Inflammatory macrophage treated with lipopolysaccharide for 4 hours (primary cell): ENCODE measurements around the gene FGFBP2.
A peak's percentile ranks its signal among the peaks of the same experiment; 100 is the strongest.

ENCODE experiments used
- DNase-seq: peaks from one replicate; pipeline ENCODE4 v3.0.0-alpha.2; 2020

The FGFBP2 gene

GRCh38 chr4:15965325-15965724 lies 2.4 kb upstream of the FGFBP2 start:
- peak; percentile 21 for DNase-seq

DNA sequence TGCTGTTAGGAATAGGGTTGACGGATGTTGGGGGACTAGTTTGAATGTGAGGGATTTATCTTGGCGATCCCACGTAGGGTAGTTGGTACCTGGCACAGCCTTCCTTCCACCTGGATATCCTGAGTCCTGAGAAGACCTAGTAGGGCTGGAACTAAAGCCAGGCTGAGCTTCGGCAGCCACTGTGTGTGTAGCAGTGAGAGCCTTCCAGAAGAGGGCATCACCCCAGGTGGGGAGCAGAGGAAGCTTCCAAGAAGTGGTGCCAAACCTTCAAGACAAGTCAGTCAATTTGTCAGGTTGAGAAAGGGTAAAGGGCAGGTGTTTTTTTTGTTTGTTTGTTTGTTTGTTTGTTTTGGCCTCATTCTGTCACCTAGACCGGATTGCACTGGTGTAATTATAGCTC lies 1.2 kb upstream of the FGFBP2 start:
- DNase-seq: no peak

- peak; percentile 73 for DNase-seq
Observed at GRCh38 chr4:15963576-15963975, 601 bp upstream of the FGFBP2 start.

GRCh38 chr4:15961781-15962510 lies 1.0 kb downstream of the FGFBP2 start:
- peak; percentile 8 for DNase-seq

- no peak for DNase-seq
Observed at GRCh38 chr4:15958562-15958961, 4.4 kb downstream of the FGFBP2 start.

DNA sequence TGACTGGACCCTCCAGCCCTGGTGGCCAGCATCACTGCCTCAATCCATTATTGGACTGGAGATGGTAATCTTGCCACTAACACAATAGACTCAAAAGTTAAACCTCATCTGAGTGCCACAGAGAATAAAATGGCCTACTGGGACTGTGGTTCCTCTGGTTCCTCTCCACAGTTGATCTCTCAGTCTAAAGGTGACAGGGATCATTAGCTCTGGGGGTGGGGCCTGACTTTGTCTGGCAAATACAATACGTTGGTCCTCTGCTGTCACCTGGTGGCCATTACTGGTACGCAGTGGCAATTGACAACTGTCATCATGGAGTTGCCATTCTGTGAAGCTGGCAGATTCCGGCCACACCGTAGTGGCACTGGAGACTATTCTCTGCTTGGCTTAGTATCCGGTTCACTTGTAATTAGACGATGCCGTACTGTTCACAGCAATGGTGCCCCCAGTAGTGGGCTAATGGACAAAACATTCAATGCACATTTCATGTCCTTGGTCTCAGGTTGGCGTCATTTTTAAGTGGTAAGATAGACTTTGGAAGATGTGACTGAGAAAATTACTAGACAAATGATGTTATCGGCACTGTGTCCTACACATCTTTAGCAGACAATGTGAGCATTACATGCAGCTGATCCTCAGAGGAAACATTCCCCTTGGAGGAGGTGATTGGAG lies 6.7 kb downstream of the FGFBP2 start:
- DNase-seq: peak; percentile 84

- no peak for DNase-seq
Observed at GRCh38 chr4:15955670-15956069, 7.3 kb downstream of the FGFBP2 start.

GRCh38 chr4:15953625-15954024 lies 9.3 kb downstream of the FGFBP2 start:
- no peak for DNase-seq

- DNase-seq: no peak
Observed at GRCh38 chr4:15951781-15952180, 11.2 kb downstream of the FGFBP2 start.

GRCh38 chr4:15948826-15949225 lies 14.1 kb downstream of the FGFBP2 start:
- no peak for DNase-seq

- no peak for DNase-seq
Observed at GRCh38 chr4:15947684-15948083, 15.3 kb downstream of the FGFBP2 start.

DNA sequence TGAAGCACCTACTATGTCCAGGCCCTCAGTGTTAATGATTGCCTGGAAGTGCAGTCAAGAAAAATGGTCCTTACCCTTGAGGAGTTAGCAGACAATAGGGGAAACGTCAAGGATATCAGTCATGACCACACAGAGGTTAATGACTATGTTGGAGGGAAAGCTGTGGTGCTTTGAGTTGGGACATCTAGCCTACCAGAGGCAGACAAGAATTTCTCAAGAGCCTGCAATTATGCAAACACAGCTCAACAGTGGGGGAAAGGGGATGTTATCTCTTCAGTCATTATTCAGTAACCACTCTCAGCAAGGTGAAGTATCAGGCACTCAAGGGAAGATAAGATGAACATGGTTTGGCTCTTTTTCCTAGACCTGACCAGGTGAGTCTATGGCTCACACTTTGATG lies 17.5 kb downstream of the FGFBP2 start:
- peak; percentile 69 for DNase-seq

GRCh38 chr4:15944895-15945294 lies 18.1 kb downstream of the FGFBP2 start:
- DNase-seq: no peak

DNA sequence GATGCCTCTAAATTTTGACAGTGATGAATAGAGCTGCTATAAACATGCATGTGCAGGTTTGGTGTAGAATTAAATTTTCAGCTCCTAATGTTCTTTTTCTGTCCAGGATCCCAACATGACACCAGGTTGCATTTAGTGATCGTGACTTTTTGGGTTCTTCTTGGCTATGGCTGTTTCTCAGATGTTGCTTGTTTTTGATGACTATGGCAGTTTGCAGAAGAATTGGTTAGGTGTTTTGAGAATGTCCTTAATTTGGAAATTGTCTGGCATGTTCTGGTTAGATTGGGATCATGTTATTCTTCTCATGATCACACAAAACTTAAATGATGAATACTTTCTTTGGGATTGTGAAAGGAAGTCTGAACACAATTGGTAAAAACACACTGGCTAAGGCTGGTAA lies 20.7 kb downstream of the FGFBP2 start:
- no peak for DNase-seq

DNA sequence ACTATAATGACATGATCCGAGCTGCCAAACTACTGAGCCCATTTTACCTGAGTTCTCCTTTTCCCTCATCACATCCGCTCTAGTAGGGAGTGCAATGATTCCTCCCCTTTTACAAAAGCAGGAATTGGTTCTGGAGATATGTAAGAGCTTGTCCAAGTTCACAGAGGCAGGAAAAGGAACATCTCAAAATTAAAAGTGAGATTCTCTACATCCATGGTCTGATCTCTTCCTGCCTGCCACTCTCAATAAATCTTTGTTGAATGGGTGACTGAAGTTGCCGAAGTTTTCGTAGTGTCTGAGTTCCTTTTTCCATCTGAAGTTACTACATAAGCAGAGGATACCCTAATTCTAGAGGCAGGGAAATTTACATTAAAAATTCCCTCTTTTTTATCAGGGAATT lies 24.3 kb downstream of the FGFBP2 start, which contains the start of gene FGFBP1:
Gene FGFBP1 (minus strand): TSS at position 101 of the 400 bp plus-strand sequence. CDS start 2,108 bp downstream, outside the sequence.
- no peak for DNase-seq

DNA sequence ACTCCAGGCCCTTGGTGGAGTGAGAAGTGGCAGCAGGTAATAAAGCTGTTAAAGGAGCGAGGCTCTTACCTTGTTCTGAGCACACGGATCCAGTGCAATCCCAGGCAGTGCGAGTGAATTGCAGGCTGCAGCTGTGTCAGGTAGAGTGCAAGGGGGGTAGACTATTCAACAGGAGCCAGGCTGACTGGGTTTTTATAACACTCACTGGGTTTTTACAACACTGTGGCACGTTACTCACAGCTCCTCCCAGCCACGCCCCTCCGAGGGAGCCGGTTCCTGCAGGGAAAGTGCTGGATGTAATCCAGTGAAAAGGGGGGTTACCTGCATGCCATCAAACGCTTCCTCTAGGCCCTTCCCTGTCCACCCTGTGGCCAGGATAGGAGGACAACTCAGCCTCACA lies 24.8 kb downstream of the FGFBP2 start:
- no peak for DNase-seq

DNA sequence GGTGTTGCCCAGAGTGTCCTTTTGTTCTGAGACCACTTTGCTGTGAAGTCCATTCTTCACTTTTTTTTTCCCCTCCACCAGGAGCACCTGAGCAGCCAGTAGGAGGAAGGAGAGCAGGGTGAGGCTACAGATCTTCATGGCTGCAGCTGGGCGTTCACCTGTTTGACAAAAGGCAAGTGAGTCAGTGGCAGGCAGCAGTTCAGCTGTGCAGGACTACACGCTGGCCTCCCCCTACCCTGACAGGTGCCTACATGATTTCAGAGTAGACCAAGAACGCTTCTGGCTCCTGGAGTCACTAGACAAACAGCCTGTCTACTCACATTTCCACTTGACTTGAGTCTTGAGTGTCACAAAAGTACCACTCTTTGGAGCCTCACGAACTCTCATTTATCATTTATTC lies 26.5 kb downstream of the FGFBP2 start:
- no peak for DNase-seq

- no peak for DNase-seq
Observed at GRCh38 chr4:15935504-15936402, 27.2 kb downstream of the FGFBP2 start.

GRCh38 chr4:15934259-15934658 lies 28.7 kb downstream of the FGFBP2 start:
- DNase-seq: no peak

GRCh38 chr4:15931451-15932210 lies 31.3 kb downstream of the FGFBP2 start:
- DNase-seq: peak; percentile 22

- DNase-seq: no peak
Observed at GRCh38 chr4:15930314-15930713, 32.7 kb downstream of the FGFBP2 start.

- no peak for DNase-seq
Observed at GRCh38 chr4:15929540-15929939, 33.4 kb downstream of the FGFBP2 start.

GRCh38 chr4:15928883-15929282 lies 34.1 kb downstream of the FGFBP2 start:
- DNase-seq: no peak
